Measurements from ENCODE around the gene CD82. TPM values are rescaled to one million over a fixed set of nuclear protein-coding genes. Genes with fewer than 3 reads are reported as not detected.

Gene CD82
- total RNA-seq, 1 donor from 2014 or later = 8.8 TPM

GRCh38 chr11:44550123-44550522, 15.3 kb upstream of the CD82 start:
- H3K27me3 ChIP-seq = no peaks in the 10 kb centered on the region
- H3K27ac Mint-ChIP-seq = no peak overlapping the region
- peaks cover 24% of the 10 kb centered on the region for H3K9me3 Mint-ChIP-seq
- DNase-seq (ENCODE audit: low spot score) = no peak
- TF ChIP-seq EZH2phosphoT487 (IDR thresholded peaks at IDR 0.05) = no peak
- no peak for TF ChIP-seq EZH2 (IDR thresholded peaks at IDR 0.05)
- no peak for TF ChIP-seq CTCF (IDR thresholded peaks at IDR 0.05)
- H4K20me1 ChIP-seq (ENCODE audit: low read depth) = no peaks in the 10 kb centered on the region
- no peaks in the 10 kb centered on the region for H3K36me3 Mint-ChIP-seq
- H3F3A ChIP-seq (ENCODE audit: low read depth) = peaks cover 4% of the 10 kb centered on the region
- no peaks in the 10 kb centered on the region for H3K9me3 ChIP-seq (ENCODE audit: low read depth)
- no peaks in the 10 kb centered on the region for H3K79me2 ChIP-seq (ENCODE audit: low read depth)
- H3K27me3 Mint-ChIP-seq (ENCODE audit: insufficient read depth, low read depth) = peaks cover 6% of the 10 kb centered on the region
- H3K4me3 Mint-ChIP-seq = no peak overlapping the region
- H3K4me1 ChIP-seq = no peaks in the 10 kb centered on the region
- no peak overlapping the region for H3K9ac ChIP-seq
- no peaks in the 10 kb centered on the region for H3K36me3 ChIP-seq
- no peak overlapping the region for H2AFZ ChIP-seq (replicated peaks)
- no peak overlapping the region for H3K27ac ChIP-seq
- H3K4me1 Mint-ChIP-seq = no peaks in the 10 kb centered on the region
- no peak overlapping the region for H3K4me2 ChIP-seq
- no peak overlapping the region for H3K4me3 ChIP-seq

GRCh38 chr11:44551456-44552139, 13.9 kb upstream of the CD82 start:
- H3F3A ChIP-seq (ENCODE audit: low read depth) = peaks cover 4% of the 10 kb centered on the region
- H2AFZ ChIP-seq (replicated peaks) = no peak overlapping the region
- H3K9ac ChIP-seq = no peak overlapping the region
- H3K36me3 ChIP-seq = no peaks in the 10 kb centered on the region
- H3K79me2 ChIP-seq (ENCODE audit: low read depth) = no peaks in the 10 kb centered on the region
- DNase-seq (ENCODE audit: low spot score) = no peak
- H3K4me2 ChIP-seq = no peak overlapping the region
- no peak for TF ChIP-seq EZH2 (IDR thresholded peaks at IDR 0.05)
- no peak for TF ChIP-seq CTCF (IDR thresholded peaks at IDR 0.05)
- H3K9me3 Mint-ChIP-seq = peaks cover 15% of the 10 kb centered on the region
- H3K9me3 ChIP-seq (ENCODE audit: low read depth) = no peaks in the 10 kb centered on the region
- H3K36me3 Mint-ChIP-seq = no peaks in the 10 kb centered on the region
- no peak overlapping the region for H3K27ac Mint-ChIP-seq
- H3K4me1 Mint-ChIP-seq = peaks cover 4% of the 10 kb centered on the region
- no peaks in the 10 kb centered on the region for H3K27me3 ChIP-seq
- no peaks in the 10 kb centered on the region for H4K20me1 ChIP-seq (ENCODE audit: low read depth)
- H3K27me3 Mint-ChIP-seq (ENCODE audit: insufficient read depth, low read depth) = peaks cover 3% of the 10 kb centered on the region
- no peaks in the 10 kb centered on the region for H3K4me1 ChIP-seq
- peak overlapping the region; percentile 0 for H3K4me3 Mint-ChIP-seq
- no peak overlapping the region for H3K27ac ChIP-seq
- H3K4me3 ChIP-seq = no peak overlapping the region

GRCh38 chr11:44555031-44555800, 10.2 kb upstream of the CD82 start:
- Histone ChIP-seq H3K27ac (no peak overlapping the region), H3F3A (ENCODE audit: low read depth) (peaks cover 38% of the 10 kb centered on the region), H4K20me1 (ENCODE audit: low read depth) (no peaks in the 10 kb centered on the region), H3K4me3 (no peak overlapping the region), H2AFZ (replicated peaks) (no peak overlapping the region), H3K36me3 (no peaks in the 10 kb centered on the region), H3K4me2 (no peak overlapping the region), H3K27me3 (no peaks in the 10 kb centered on the region), H3K9ac (no peak overlapping the region), H3K4me1 (peaks cover 32% of the 10 kb centered on the region), H3K79me2 (ENCODE audit: low read depth) (no peaks in the 10 kb centered on the region), H3K9me3 (ENCODE audit: low read depth) (no peaks in the 10 kb centered on the region)
- peaks cover 31% of the 10 kb centered on the region for H3K4me1 Mint-ChIP-seq
- H3K9me3 Mint-ChIP-seq = peaks cover 10% of the 10 kb centered on the region
- no peak for TF ChIP-seq EZH2 (IDR thresholded peaks at IDR 0.05)
- TF ChIP-seq EZH2phosphoT487 (IDR thresholded peaks at IDR 0.05) = no peak
- no peak for TF ChIP-seq CTCF (IDR thresholded peaks at IDR 0.05)
- H3K27me3 Mint-ChIP-seq (ENCODE audit: insufficient read depth, low read depth) = peaks cover 3% of the 10 kb centered on the region
- no peak for DNase-seq (ENCODE audit: low spot score)
- H3K27ac Mint-ChIP-seq = no peak overlapping the region
- no peak overlapping the region for H3K4me3 Mint-ChIP-seq
- no peaks in the 10 kb centered on the region for H3K36me3 Mint-ChIP-seq
